ENCODE measurements around the gene RUNX3. TPM values are rescaled to one million over a fixed set of nuclear protein-coding genes. Genes with fewer than 3 reads are reported as not detected.

The RUNX3 gene
- not detected in 2 replicates for total RNA-seq

GRCh38 chr1:24930260-24931145, at the start of gene RUNX3:
Gene RUNX3 (minus strand): TSS chr1:24930276. CDS start chr1:24929868, 408 bp downstream.

Small RNA genes lying within 50 kb of the gene (small RNA-seq; reads per million reads assigned to genes)
- not detected for gene MIR6731

Other genes with a start within 250 kb of the RUNX3 start
- 876 and 883 TPM in 2 replicates for gene CLIC4, start 184.8 kb downstream of the RUNX3 start, total RNA-seq

All from thoracic aorta endothelial cell (primary cell).